ENCODE results near the gene HSPB6.

HSPB6 gene

GRCh38 chr19:35767288-35768081, 10.7 kb upstream of the HSPB6 start:
- DNase-seq (ENCODE audit: low read depth in 1 of 2, low spot score in 1 of 2) = no peak

DNA sequence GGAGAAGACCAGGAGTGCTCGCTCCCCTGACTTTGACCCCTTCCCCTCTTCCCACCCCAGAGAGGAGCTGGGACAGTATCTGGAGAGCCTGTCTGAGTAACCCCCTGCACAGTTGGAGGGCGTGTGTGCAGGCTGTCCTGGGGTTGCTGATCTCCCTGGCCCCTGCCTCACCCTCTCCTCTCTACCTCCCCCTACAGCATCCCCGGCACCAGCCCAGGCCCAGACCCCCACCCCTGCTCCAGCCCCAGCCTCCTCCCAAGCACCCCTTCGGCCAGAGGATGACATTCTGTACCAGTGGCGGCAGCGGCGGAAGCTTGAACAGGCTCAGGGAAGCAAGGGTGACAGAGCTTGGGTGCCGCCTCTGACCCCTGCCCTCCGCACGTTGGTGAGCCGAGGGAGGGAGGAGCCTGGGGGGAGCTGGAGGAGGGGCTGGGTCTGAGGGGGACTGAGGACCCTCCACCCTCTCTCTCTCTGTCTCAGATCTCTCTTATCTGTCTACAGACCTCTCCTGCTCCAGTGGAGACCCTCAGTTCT, 9.8 kb upstream of the HSPB6 start:
- no peak for DNase-seq (ENCODE audit: low read depth in 1 of 2, low spot score in 1 of 2)

DNA sequence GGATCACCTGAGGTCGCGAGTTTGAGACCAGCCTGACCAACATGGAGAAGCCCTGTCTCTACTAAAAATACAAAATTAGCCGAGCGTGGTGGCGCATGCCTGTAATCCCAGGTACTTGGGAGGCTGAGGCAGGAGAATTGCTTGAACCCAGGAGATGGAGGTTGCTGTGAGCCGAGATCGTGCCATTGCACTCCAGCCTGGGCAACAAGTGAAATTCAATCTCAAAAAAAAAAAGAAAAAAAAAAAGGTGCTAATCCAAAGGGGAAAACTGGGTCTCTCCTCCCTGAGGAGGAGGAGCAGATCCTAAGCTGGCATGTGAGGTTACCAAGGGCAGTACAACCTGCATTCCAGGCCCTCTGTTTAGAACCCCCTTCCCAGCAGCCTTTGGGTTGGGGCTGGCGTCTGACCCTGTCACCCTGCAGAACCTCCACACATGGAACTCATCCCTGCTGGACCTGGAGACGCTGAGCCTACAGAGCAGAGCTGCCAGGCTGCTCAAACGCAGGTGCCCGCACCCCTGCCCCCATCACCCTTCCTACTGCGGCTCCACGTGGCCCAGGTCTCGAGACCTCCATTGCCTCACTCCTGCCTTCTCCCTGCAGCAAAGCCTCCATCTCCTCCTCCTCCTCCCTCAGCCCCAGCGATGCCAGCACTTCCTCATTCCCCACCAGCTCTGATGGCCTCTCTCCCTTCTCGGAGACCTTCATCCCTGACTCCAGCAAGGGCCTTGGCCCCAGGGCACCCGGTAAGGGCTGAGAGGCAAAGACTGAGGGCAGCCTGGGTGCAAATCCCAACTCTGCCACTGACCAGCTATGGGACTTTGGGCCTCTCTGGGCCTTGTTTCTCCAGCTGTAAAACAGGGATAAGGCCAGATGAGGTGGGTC, 7.8 kb upstream of the HSPB6 start:
- no peak for DNase-seq (ENCODE audit: low read depth in 1 of 2, low spot score in 1 of 2)

- DNase-seq (ENCODE audit: low read depth in 1 of 2, low spot score in 1 of 2) = no peak
These were observed 4.0 kb upstream of the HSPB6 start for GRCh38 chr19:35760711-35761349.

GRCh38 chr19:35759697-35760096, 2.9 kb upstream of the HSPB6 start:
- no peak for DNase-seq (ENCODE audit: low read depth in 1 of 2, low spot score in 1 of 2)

GRCh38 chr19:35757749-35758608, 1.1 kb upstream of the HSPB6 start, which contains the start of gene PROSER3:
Gene PROSER3, plus strand, starts transcription at chr19:35758176. Its CDS starts 40 bp downstream, at chr19:35758216.
- DNase-seq (ENCODE audit: low read depth in 1 of 2, low spot score in 1 of 2) = peak; percentile 94 to 98

GRCh38 chr19:35757231-35757748, 461 bp upstream of the HSPB6 start:
- no peak for DNase-seq (ENCODE audit: low read depth in 1 of 2, low spot score in 1 of 2)

- DNase-seq (ENCODE audit: low read depth in 1 of 2, low spot score in 1 of 2) = peak in 1 of 2 donors; percentile 31
These were observed 1.1 kb downstream of the HSPB6 start for GRCh38 chr19:35755550-35756376.

DNA sequence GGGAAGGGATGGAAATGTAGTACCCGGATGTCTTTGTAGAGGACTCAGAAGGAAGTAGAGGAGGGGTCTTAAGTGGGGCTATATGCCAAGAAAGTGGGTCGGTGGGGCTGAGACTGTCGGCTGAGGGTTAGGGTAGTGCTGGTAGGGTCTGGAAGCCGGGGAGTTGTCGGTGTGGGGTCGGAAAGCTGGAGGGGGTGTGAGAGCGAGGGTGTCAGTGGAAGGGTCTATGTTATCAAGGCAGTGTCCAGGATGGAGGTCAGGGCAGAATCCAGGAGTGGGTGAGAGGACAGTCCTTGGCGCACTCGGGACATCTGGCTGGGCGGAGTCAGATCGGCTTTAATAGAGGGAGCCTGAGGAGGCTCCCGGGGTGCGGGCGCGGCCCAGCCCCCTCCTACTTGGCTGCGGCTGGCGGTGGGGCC, 1.7 kb downstream of the HSPB6 start:
- DNase-seq (ENCODE audit: low read depth in 1 of 2, low spot score in 1 of 2) = no peak

- DNase-seq (ENCODE audit: low read depth in 1 of 2, low spot score in 1 of 2) = no peak
These were observed 2.3 kb downstream of the HSPB6 start for GRCh38 chr19:35754370-35755130.

GRCh38 chr19:35753634-35754369, 3.0 kb downstream of the HSPB6 start:
- no peak for DNase-seq (ENCODE audit: low read depth in 1 of 2, low spot score in 1 of 2)

DNA sequence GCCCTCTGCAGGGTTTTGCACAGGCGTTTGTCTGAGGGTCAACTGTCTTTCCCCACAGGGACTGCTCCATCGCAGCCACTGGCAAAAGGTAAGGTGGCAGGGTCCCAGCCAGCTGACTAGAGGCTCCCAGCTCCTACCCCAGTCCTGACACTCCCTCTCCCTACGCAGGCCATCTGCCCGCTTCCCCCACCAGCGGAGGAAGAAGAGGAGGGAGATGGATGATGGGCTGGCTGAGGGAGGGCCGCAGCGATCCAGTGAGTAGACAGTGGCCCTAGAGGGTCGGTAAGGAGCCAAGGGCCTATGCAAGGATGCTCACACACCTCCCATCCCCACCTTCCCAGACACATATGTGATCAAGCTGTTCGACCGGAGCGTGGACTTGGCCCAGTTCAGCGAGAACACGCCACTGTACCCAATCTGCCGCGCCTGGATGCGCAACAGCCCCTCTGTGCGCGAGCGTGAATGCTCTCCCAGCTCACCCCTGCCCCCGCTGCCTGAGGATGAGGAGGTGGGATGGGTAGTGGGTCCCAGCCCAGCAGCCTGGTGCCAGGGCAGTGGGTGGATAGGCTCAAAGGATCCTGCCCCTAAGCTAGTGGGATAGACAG, 4.0 kb downstream of the HSPB6 start:
- no peak for DNase-seq (ENCODE audit: low read depth in 1 of 2, low spot score in 1 of 2)

- no peak for DNase-seq (ENCODE audit: low read depth in 1 of 2, low spot score in 1 of 2)
These were observed 4.7 kb downstream of the HSPB6 start for GRCh38 chr19:35751839-35752745.

DNA sequence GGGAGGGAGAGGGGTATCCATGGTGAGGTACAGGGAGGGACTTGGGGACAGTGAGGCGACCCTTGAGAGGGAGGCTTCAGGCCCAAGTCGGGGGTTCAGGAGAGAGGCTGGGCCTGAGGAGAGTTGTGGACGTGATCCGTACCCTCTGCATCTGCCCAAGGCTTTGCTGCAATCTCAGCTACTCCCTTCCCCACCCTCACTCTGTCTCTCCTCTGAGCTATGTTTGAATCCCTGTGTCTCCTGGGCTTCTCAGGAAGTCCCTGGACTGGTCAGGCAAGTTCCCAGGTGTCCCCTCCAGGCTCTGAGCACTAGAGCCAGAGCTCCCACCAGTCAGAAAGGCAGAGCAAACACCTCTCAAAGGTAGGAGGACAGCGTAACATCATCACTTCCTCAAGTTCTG, 6.7 kb downstream of the HSPB6 start:
- no peak for DNase-seq (ENCODE audit: low read depth in 1 of 2, low spot score in 1 of 2)

GRCh38 chr19:35748106-35749020, 8.5 kb downstream of the HSPB6 start, which contains the start of gene LIN37:
Gene LIN37, plus strand, starts transcription at chr19:35748576. Its CDS starts 149 bp downstream, at chr19:35748725.
- peak; percentile 90 to 99 for DNase-seq (ENCODE audit: low read depth in 1 of 2, low spot score in 1 of 2)
